H1 (cell line): Measurements from ENCODE around the gene TBPL2. TPM values are rescaled to one million over a fixed set of nuclear protein-coding genes. Genes with fewer than 3 reads are reported as not detected.

ENCODE experiments used
- ATF3 ChIP-seq: IDR thresholded peaks from 2 replicates; pipeline ENCODE4 v1.6.1; 2011; ENCODE audit warnings: low read depth, mild to moderate bottlenecking, low read length; ENCODE audit not compliant: insufficient read depth
- CTBP2 ChIP-seq: IDR thresholded peaks from 2 replicates; pipeline ENCODE4 v1.7.0; 2011; ENCODE audit warnings: borderline replicate concordance, mild to moderate bottlenecking, moderate library complexity, mixed read lengths, low read length; ENCODE audit not compliant: insufficient read depth, insufficient read length
- EGR1 ChIP-seq: IDR thresholded peaks from 2 replicates; pipeline ENCODE4 v1.6.1; 2011; ENCODE audit warnings: low read depth, low read length, borderline replicate concordance
- JUN ChIP-seq: IDR thresholded peaks from 2 replicates; pipeline ENCODE4 v1.6.1; 2011; ENCODE audit warnings: low read depth, mild to moderate bottlenecking, improper control_type of control experiment, low read length
- KDM5A ChIP-seq: fragments of 200-600 bp; IDR thresholded peaks from 2 replicates; pipeline ENCODE4 v1.7.1; 2012; ENCODE audit warnings: mild to moderate bottlenecking, low read length, inconsistent platforms, mixed read lengths
- SP2 ChIP-seq: IDR thresholded peaks from 2 replicates; pipeline ENCODE4 v1.6.1; 2012; ENCODE audit warnings: mild to moderate bottlenecking, low read length, inconsistent platforms
- polyA plus RNA-seq, 7 experiments: library from polyadenylated mRNA; depleted of rRNA in 3 of 7; stranded (reverse) in 5 of 7; unstranded in 2 of 7; fragments of >200 nt in 5 of 7; fragments of 200-250 nt in 2 of 7; gene quantifications; 1 replicate in 5 of 7; 2 replicates in 1 of 7; 4 replicates in 1 of 7; pipeline versions ENCODE4 v1.2.1 to v1.2.3, GENCODE V29; 2011 to 2013; ENCODE audit warnings: missing spikeins in 2 of 7, mixed read lengths in 2 of 7
- total RNA-seq: library from RNA; stranded (reverse); fragmentation: NEBNext Ultra II Directional; extraction: Animal tissue kit (Norgen Biotek cat#: 25700); gene quantifications from 2 replicates; pipeline ENCODE4 v1.2.1, GENCODE V29; 2021

TBPL2 gene
- total and polyA plus RNA-seq, 2 of the 8 experiments (the other 6 are each of a cell fraction or from before 2014, with no cell fraction given) = 0.03 TPM; not detected in 1

GRCh38 chr14:55404173-55404854 lies 36.1 kb downstream of the TBPL2 start (continued):
- TF ChIP-seq CTBP2 (no peak), EGR1 (no peak), ATF3 (no peak), SP2 (no peak), KDM5A (no peak), JUN (no peak)
